H9 (cell line): Measurements from ENCODE around the gene MPC1. TPM values are rescaled to one million over a fixed set of nuclear protein-coding genes. Genes with fewer than 3 reads are reported as not detected.

Source experiments
- DNase-seq: peaks from one replicate; pipeline ENCODE4 v3.0.0-alpha.2; 2017
- H2AFZ ChIP-seq: one replicate; pipeline ENCODE4 v1.6.1; 2013; ENCODE audit warnings: mild to moderate bottlenecking, low read length, control low read depth, moderate library complexity
- H2AK5ac ChIP-seq: 2 replicates; pipeline ENCODE4 v1.6.1; 2013; ENCODE audit warnings: low read length, control low read depth, mixed read lengths; ENCODE audit not compliant: insufficient read length
- H2BK120ac ChIP-seq: one replicate; pipeline ENCODE4 v1.6.1; 2013; ENCODE audit warnings: low read depth, mild to moderate bottlenecking, low read length, control low read depth, inconsistent platforms; ENCODE audit not compliant: poor library complexity, severe bottlenecking
- H2BK12ac ChIP-seq: 2 replicates; pipeline ENCODE4 v1.6.1; 2013; ENCODE audit warnings: low read length, control low read depth, mixed read lengths, low read depth; ENCODE audit not compliant: insufficient read length
- H2BK15ac ChIP-seq: 2 replicates; pipeline ENCODE4 v1.6.1; 2013; ENCODE audit warnings: low read depth, low read length, control low read depth
- H2BK20ac ChIP-seq: one replicate; pipeline ENCODE4 v1.6.1; 2013; ENCODE audit warnings: low read depth, mild to moderate bottlenecking, low read length, control low read depth, inconsistent platforms; ENCODE audit not compliant: poor library complexity, severe bottlenecking
- H2BK5ac ChIP-seq: 2 replicates; pipeline ENCODE4 v1.6.1; 2013; ENCODE audit warnings: low read length, control low read depth, mixed read lengths; ENCODE audit not compliant: insufficient read length
- H3K14ac ChIP-seq: 2 replicates; pipeline ENCODE4 v1.6.1; 2013; ENCODE audit warnings: low read length, control low read depth; ENCODE audit not compliant: insufficient read depth
- H3K18ac ChIP-seq: 2 replicates; pipeline ENCODE4 v1.6.1; 2013; ENCODE audit warnings: low read depth, mild to moderate bottlenecking, mixed read lengths, low read length, control low read depth; ENCODE audit not compliant: insufficient read length
- H3K23ac ChIP-seq: 2 replicates; pipeline ENCODE4 v1.6.1; 2013; ENCODE audit warnings: low read length, control low read depth, mixed read lengths, low read depth; ENCODE audit not compliant: insufficient read length
- H3K23me2 ChIP-seq: 2 replicates; pipeline ENCODE4 v1.6.1; 2013; ENCODE audit warnings: low read depth, mild to moderate bottlenecking, mixed read lengths, low read length, control low read depth; ENCODE audit not compliant: insufficient read length, poor library complexity, severe bottlenecking
- H3K27ac ChIP-seq: 2 replicates; pipeline ENCODE4 v1.5.1; 2013; ENCODE audit warnings: low read length, control low read depth, mixed read lengths, low read depth; ENCODE audit not compliant: insufficient read length
- H3K27me3 ChIP-seq: 2 replicates; pipeline ENCODE4 v1.6.1; 2013; ENCODE audit warnings: low read length, control low read depth, inconsistent platforms; ENCODE audit not compliant: insufficient read depth
- H3K4ac ChIP-seq: 2 replicates; pipeline ENCODE4 v1.6.1; 2013; ENCODE audit warnings: low read depth, mild to moderate bottlenecking, control low read depth, inconsistent platforms, low read length, moderate library complexity
- H3K4me1 ChIP-seq: 2 replicates; pipeline ENCODE4 v1.6.1; 2013; ENCODE audit warnings: low read length, control low read depth, inconsistent platforms; ENCODE audit not compliant: insufficient read depth
- H3K4me2 ChIP-seq: 2 replicates; pipeline ENCODE4 v1.6.1; 2013; ENCODE audit warnings: low read length, control low read depth, mixed read lengths; ENCODE audit not compliant: insufficient read length, insufficient read depth
- H3K56ac ChIP-seq: 2 replicates; pipeline ENCODE4 v1.6.1; 2013; ENCODE audit warnings: low read depth, mild to moderate bottlenecking, mixed read lengths, low read length, control low read depth; ENCODE audit not compliant: insufficient read length
- H3K79me1 ChIP-seq: 2 replicates; pipeline ENCODE4 v1.6.1; 2013; ENCODE audit warnings: low read depth, mild to moderate bottlenecking, moderate library complexity, low read length, control low read depth, inconsistent platforms; ENCODE audit not compliant: insufficient read depth, poor library complexity, severe bottlenecking
- H3K79me2 ChIP-seq: 2 replicates; pipeline ENCODE4 v1.6.1; 2013; ENCODE audit warnings: low read length, control low read depth, inconsistent platforms; ENCODE audit not compliant: insufficient read depth
- H3K9ac ChIP-seq: 2 replicates; pipeline ENCODE4 v1.6.1; 2013; ENCODE audit warnings: low read length, control low read depth, mixed read lengths; ENCODE audit not compliant: insufficient read length; ENCODE audit errors: extremely low read depth
- H3K9me3 ChIP-seq: one replicate; pipeline ENCODE4 v1.6.1; 2013; ENCODE audit warnings: low read depth, low read length, inconsistent platforms; ENCODE audit not compliant: control insufficient read depth
- H3T11ph ChIP-seq: one replicate; pipeline ENCODE4 v1.6.1; 2013; ENCODE audit warnings: mild to moderate bottlenecking, low read length, control low read depth, inconsistent platforms
- H4K20me1 ChIP-seq: one replicate; pipeline ENCODE4 v1.6.1; 2013; ENCODE audit not compliant: control insufficient read depth, insufficient read length, insufficient read depth
- H4K5ac ChIP-seq: 2 replicates; pipeline ENCODE4 v1.6.1; 2013; ENCODE audit warnings: low read depth, mild to moderate bottlenecking, mixed read lengths, low read length, control low read depth; ENCODE audit not compliant: insufficient read length
- H4K8ac ChIP-seq: replicated peaks from 2 replicates; pipeline ENCODE4 v1.6.1; 2013; ENCODE audit warnings: low read length, control low read depth, mixed read lengths, low read depth; ENCODE audit not compliant: insufficient read length
- H4K91ac ChIP-seq: 2 replicates; pipeline ENCODE4 v1.6.1; 2013; ENCODE audit warnings: low read depth, mild to moderate bottlenecking, moderate library complexity, mixed read lengths, low read length, control low read depth; ENCODE audit not compliant: insufficient read length
- H3K27ac Mint-ChIP-seq, 3 experiments: 2 replicates in 2 of 3; 3 replicates in 1 of 3; pipeline ENCODE4 v1.8.0; 2020 to 2021; ENCODE audit warnings: mixed read lengths in 3 of 3, mild to moderate bottlenecking in 1 of 3, moderate library complexity in 1 of 3
- H3K27me3 Mint-ChIP-seq: 2 replicates; pipeline ENCODE4 v1.8.0; 2021; ENCODE audit warnings: low read depth, mild to moderate bottlenecking, moderate library complexity, mixed read lengths
- H3K36me3 Mint-ChIP-seq, 3 experiments: 2 replicates in 2 of 3; 3 replicates in 1 of 3; pipeline ENCODE4 v1.8.0; 2020 to 2021; ENCODE audit warnings: low read depth in 3 of 3, mixed read lengths in 3 of 3; ENCODE audit not compliant: insufficient read depth in 1 of 3
- H3K4me1 Mint-ChIP-seq, 2 experiments: 2 replicates each; pipeline ENCODE4 v1.8.0; 2020; ENCODE audit warnings: mixed read lengths in 2 of 2
- H3K4me3 Mint-ChIP-seq, 2 experiments: 2 replicates in 1 of 2; 3 replicates in 1 of 2; pipeline ENCODE4 v1.8.0; 2020 to 2021; ENCODE audit warnings: mild to moderate bottlenecking in 2 of 2, mixed read lengths in 2 of 2, moderate library complexity in 1 of 2
- H3K9me3 Mint-ChIP-seq, 2 experiments: 2 replicates in 1 of 2; 3 replicates in 1 of 2; pipeline ENCODE4 v1.8.0; 2020; ENCODE audit warnings: mild to moderate bottlenecking in 2 of 2, mixed read lengths in 2 of 2, moderate library complexity in 1 of 2
- WGBS: extraction: QIAGEN DNeasy Blood & Tissue Kit; methylation state at CpG from one replicate; pipeline ENCODE4 v1.1.7; 2013; ENCODE audit warnings: missing lambda C conversion rate, low lambda C conversion rate, mixed read lengths; ENCODE audit not compliant: insufficient read length; ENCODE audit errors: extremely low coverage; 5-methylcytosine and 5-hydroxymethylcytosine counted together
- long read RNA-seq: library from polyadenylated mRNA; unstranded; transcript quantifications from one replicate; pipeline ENCODE4 v2.0.0, GENCODE V29; 2020
- total RNA-seq: library from RNA; stranded (reverse); gene quantifications from 2 replicates; pipeline ENCODE4 v1.2.1, GENCODE V29; 2021
- TF ChIP-seq, protein P1 (sequence below): fragments of 200-600 bp; sonication (generic); conservative IDR thresholded peaks from 3 replicates; pipeline ENCODE4 v1.8.0; 2021; ENCODE audit warnings: antibody characterized with exemption, mild to moderate bottlenecking

MPC1 gene
- 9.7 and 10.0 TPM in 2 replicates for total RNA-seq
- long read RNA-seq, transcript MPC1-201 (4 exons, 976 nt): major isoform, 27 of 31 reads
- long read RNA-seq, partial matches to known transcripts: 0 of 31 reads
- long read RNA-seq, other reads (novel, unspliced or antisense): 2 of 31 reads

- Histone ChIP-seq H4K20me1 (no peaks in the 10 kb centered on the region), H4K91ac (no peak within 1 kb of the TSS), H2AFZ (peak within 1 kb of the TSS; percentile 67), H2AK5ac (no peak within 1 kb of the TSS), H3K79me1 (no peaks in the 10 kb centered on the region), H3K27ac (peak within 1 kb of the TSS; percentile 34), H3K9ac (peak within 1 kb of the TSS; percentile 80), H3K18ac (peak within 1 kb of the TSS; percentile 22), H2BK120ac (peak within 1 kb of the TSS; percentile 12), H2BK20ac (no peak within 1 kb of the TSS), H3T11ph (peak within 1 kb of the TSS; percentile 26), H3K4me2 (peak within 1 kb of the TSS; percentile 91), H3K79me2 (no peaks in the 10 kb centered on the region), H2BK15ac (no peak within 1 kb of the TSS), H2BK12ac (no peak within 1 kb of the TSS), H3K27me3 (no peaks in the 10 kb centered on the region), H4K5ac (no peak within 1 kb of the TSS), H2BK5ac (no peak within 1 kb of the TSS), H3K4ac (no peak within 1 kb of the TSS), H3K23ac (no peak within 1 kb of the TSS), H3K14ac (peak within 1 kb of the TSS; percentile 67), H3K56ac (no peak within 1 kb of the TSS), H3K9me3 (no peaks in the 10 kb centered on the region), H4K8ac (no peak within 1 kb of the TSS), H3K23me2 (peaks cover 9% of the 10 kb centered on the region), H3K4me1 (no peaks in the 10 kb centered on the region; the same call in 1 of the 2 replicates)
- no peaks in the 10 kb centered on the region for H3K27me3 Mint-ChIP-seq
- peak; percentile 98 for DNase-seq
- H3K27ac Mint-ChIP-seq: peak within 1 kb of the TSS; percentile 58 to 96 (median 91); a peak in 4 of 7 replicates
- H3K4me3 Mint-ChIP-seq: peak within 1 kb of the TSS; percentile 78 to 90
- no peaks in the 10 kb centered on the region; a peak in 1 of 7 replicates for H3K36me3 Mint-ChIP-seq
- no CpG with 5 or more reads among the region's 94 CpGs for WGBS
- H3K4me1 Mint-ChIP-seq: peaks cover 5 to 7% of the 10 kb centered on the region in 2 experiments
- TF ChIP-seq, protein P1, sequence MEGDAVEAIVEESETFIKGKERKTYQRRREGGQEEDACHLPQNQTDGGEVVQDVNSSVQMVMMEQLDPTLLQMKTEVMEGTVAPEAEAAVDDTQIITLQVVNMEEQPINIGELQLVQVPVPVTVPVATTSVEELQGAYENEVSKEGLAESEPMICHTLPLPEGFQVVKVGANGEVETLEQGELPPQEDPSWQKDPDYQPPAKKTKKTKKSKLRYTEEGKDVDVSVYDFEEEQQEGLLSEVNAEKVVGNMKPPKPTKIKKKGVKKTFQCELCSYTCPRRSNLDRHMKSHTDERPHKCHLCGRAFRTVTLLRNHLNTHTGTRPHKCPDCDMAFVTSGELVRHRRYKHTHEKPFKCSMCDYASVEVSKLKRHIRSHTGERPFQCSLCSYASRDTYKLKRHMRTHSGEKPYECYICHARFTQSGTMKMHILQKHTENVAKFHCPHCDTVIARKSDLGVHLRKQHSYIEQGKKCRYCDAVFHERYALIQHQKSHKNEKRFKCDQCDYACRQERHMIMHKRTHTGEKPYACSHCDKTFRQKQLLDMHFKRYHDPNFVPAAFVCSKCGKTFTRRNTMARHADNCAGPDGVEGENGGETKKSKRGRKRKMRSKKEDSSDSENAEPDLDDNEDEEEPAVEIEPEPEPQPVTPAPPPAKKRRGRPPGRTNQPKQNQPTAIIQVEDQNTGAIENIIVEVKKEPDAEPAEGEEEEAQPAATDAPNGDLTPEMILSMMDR: no peak
- no peaks in the 10 kb centered on the region for H3K9me3 Mint-ChIP-seq
Measured at GRCh38 chr6:166382933-166383801, at the start of gene MPC1. Gene MPC1, minus strand, starts transcription at chr6:166382940. Its CDS starts 64 bp downstream, at chr6:166382876.
